LHCN-M2 (cell line): ENCODE results near the gene AGRP. TPM values are rescaled to one million over a fixed set of nuclear protein-coding genes. Genes with fewer than 3 reads are reported as not detected.
"Not testable (repeated sequence)": the region's sequence is repeated elsewhere in the genome, so short reads cannot be mapped to it uniquely, and the experiment has no call there.

Experiments used
- DNase-seq: peaks from one replicate; pipeline ENCODE4 v3.0.0-alpha.2; 2012; ENCODE audit warnings: low read depth
- total RNA-seq: library from RNA; depleted of rRNA; stranded (reverse); fragments of >200 nt; gene quantifications from 2 replicates; pipeline ENCODE4 v1.2.3, GENCODE V29; 2014

Gene AGRP
- total RNA-seq, 1 experiment from 2014 or later, result not detected

DNA sequence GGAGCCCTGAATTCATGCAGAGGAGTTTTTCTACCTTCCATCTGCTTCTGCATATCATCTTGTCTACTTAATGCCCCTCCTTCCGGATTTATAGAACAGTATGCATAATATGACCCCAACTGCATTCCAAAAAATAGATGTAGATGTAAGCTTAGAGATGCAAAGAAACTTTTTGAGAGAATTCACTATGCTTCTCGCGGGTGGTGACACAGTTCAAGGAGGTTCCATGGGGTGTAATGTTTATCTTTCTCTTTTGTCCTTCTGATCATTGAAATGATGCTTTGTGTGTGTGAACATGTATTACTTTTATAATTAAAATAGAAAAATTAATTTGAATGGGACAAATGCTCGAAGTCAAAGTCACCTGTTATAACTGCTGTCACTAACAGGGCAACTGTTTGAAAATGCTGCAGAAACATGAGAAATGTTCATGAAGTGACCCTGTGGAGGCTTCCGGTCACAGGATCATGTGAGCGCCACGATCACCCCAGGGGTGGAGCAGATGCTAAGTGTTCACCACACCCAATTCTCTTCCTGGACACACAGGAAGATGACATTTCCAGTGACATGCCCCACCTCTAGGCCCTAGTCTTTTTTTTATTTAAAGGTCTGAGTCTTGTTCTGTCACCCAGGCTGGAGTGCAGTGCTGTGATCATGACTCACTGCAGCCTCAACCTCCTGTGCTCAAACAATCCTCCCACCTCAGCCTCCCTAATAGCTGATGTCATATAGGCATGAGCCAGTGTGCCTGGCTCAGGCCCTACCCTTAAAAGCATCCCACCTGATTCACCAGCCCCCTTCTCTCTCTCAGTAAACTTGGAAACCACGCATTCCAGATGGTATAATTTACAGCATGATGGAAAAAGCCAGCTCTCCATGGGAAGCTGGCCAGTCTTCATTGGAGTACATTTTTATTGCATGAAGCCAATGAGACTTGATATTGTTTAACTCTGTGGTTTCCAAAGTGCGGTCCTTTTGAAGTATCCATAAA, 21.0 kb upstream of the AGRP start:
- no peak for DNase-seq

DNA sequence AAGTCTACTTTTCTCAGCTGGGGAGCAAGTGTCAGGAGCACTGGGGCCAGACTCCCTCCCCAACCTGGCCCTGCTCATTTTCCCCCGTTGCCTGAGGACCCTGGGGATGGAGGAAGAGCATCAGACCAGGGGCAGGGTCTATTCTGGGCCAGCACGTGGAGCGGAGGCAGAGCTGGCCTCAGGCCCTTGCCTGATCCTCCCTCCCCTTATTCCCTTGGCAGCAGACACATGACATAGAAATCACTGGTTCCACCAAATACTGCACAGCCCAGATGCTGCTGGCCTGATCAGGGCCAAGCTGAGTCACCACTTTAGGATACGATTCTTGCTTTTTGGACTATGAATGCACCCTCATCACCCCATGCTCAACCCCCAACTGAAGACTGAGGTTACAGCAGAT, 15.8 kb upstream of the AGRP start:
- no peak for DNase-seq

DNA sequence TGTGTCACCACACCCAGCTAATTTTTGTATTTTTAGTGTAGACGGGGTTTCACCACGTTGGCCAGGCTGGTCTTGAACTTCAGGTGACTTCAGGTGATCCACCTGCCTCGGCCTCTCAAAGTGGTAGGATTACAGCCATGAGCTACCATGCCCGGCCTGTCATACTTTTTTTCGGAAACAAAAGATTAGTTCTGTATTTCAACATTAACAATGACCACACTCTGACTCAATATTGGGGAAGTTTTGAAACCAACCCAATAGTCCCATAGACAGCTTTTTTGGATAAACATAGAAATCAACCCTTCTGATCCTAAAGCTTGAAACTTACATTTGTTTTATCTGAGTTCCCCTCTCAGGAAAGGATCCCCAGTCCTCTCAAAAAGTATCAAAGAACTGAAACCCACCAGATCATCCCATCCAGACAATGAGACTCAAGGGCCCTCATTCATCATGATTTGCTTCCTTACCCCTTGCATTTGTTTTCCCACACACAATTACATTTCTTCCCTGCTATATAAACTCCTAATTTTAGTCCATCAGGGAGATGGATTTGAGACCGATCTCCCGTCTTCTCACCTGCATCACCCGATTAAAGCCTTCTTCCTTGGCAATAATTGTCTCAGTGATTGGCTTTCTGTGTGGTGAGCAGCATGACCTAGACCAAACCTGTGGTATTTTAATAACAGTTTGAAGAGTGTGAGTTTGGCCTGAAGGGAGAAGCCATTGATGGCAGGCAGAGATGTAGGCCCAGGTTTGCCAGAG, 7.2 kb upstream of the AGRP start:
- DNase-seq, result no peak

DNA sequence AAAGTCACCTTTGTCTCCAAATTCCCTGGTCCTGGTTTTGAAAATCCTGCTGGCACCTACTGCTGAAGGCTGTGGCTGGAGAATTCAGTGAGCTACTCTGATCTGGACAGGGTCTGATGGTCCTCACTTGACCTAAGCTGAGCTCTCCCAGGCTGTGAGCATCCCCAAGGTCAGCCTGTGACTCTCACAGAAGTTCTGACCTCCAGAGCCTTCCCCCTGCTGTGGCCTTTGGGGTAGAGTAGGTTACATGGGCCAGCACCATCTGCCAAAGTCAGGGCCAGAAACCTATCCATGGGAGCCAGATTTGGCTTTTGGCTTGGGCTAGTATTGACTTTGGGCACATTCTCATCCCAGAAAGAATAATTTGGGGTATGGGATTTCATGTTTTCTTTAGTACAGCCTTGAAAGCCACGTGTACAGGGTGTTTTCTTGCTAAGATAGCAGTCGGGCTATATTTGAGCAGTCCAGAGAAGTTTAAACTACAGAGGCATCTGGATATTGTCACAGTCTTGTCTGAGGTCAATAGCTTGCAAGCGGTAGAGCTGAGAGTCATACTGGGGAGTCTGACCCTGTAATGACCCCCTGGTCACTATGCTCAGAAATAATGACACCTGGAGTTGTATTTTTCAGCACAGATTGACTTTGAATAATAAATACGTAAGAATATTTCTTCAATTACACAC, 6.2 kb upstream of the AGRP start:
- DNase-seq, result no peak

DNA sequence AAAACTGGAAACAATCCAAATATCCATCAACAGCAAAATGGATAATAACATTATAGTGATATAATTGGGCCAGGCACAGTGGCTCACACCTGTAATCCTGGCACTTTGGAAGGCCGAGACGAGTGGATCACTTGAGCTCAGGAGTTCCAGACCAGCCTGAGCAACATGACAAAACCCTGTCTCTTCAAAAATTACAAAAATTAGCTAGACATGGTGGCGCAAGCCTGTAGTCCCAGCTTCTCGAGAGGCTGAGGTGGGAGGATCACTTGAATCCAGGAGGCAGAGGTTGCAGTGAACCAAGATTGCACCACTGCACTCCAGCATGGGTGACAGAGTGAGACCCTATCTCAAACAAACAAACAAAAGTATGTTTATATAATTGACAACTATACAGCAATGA, 4.2 kb upstream of the AGRP start:
- not testable (repeated sequence) for DNase-seq

DNA sequence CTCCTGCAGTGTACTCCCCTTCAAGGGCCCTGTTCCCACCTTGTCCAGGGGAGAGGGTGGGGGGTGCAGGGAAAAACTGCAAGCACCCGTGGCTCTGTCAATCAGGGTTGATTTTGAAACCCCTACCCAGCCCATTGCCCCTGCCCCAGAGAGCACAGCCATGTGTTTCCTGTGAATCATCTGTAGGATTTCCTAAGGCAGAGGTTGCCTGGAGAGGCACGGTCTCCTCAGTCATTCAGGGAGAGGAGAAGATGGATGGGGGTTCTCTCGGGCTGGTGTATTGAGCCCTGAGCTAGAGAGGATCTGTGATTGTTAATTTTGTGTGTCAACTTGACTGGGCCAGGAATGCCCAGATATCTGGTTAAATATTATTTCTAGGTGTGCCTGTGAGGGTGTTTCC, 3.5 kb upstream of the AGRP start:
- DNase-seq, result no peak

DNA sequence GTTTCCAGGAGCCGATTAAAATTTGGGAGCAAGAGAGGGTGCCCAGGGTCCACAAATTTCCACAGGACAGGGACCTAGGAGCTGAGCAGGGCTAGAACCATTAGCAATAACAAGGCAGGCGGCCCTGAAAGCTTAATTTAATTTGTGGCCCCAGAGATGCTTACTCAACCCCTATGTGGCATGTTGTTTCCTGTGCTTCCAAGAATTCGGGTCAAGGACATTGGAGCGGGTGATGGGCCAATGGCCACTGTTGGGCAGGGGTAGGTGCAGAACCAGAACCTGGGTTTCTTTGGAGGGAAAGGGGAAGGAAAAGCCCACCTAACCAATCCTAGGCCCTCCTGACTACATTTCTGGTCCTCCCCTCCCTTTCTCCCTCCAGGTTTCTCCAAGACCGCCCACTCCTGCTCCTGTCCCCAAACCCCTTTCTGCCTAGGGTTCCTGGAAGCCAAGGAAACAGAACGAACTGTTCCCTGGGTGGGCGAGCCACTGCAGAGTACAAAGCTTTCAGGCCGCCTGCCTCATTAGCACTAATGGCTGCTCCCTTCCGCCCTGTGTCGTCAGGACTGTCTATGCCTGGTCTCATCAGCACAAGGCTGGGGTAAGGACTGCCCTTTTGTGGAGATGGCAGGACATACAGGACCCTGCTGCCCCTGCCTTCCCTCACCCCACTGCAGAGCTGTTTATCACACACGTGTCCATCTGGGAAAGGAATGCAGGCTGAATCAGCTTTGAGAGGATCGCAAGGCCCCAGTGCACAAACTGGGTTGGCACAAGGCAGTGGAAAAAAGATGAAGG, 581 bp upstream of the AGRP start:
- no peak for DNase-seq

DNA sequence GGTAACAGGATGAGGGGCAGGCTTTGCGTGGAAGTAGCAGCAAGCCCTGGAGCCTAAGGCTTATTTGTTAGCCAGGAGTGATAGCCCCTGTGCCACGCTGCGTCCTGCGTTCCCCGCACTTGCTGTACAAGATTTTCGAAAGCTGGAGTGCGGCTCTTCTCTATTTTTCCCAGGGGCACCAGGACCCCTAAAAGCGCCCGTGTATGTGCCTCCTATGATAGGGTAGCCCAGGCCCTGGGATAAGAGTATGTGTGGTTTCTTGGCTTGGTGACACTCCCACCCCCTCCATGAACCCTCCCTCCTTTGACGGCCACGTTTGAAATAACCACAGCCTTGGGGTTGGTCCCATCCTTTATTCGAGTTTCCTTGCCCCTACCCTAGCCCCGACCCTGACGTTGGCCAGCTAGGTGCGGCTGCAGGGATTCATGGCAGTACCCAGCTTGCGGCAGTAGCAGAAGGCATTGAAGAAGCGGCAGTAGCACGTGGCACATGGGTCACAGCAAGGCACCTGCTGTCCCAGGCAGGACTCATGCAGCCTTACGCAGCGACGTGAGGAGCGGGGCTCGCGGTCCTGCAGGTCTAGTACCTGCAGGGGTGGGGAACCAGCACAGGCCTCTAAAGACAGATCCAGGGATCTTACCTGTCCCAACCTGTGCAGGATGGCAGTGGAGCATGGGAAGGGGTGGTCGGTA, 968 bp downstream of the AGRP start:
- DNase-seq, result no peak

DNA sequence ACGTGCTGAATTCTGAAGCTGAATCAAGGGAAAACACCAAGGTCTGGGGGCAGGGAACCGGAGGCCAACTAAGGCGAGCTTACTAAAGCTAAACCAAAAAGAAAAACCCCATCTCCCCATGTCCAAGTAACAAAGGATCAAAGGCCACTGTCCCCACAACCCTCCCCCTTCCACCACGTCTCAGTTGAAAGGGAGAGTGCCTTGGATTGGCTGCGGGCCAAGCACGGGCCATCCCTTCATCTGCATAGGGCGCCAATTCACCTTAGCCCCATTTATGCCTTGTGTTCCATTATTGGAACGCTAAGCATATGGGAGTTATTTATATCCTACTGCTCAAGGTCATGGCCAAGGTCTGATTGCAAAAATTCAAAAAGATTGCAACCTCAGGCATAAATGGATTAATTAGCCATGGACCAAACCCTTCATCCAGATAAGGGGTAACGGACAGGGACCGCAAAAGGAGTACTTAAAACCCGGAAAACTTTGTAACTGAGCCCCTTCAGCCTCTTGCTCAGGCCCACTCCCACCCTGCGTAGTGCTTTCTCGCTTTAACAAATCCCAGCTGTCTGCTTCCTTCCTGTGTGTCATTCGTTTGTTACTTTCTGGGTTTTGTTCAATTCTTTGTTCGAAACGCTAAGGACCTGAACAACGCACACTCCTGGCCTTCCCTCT, 1.6 kb downstream of the AGRP start:
- DNase-seq, result peak; percentile 21

DNA sequence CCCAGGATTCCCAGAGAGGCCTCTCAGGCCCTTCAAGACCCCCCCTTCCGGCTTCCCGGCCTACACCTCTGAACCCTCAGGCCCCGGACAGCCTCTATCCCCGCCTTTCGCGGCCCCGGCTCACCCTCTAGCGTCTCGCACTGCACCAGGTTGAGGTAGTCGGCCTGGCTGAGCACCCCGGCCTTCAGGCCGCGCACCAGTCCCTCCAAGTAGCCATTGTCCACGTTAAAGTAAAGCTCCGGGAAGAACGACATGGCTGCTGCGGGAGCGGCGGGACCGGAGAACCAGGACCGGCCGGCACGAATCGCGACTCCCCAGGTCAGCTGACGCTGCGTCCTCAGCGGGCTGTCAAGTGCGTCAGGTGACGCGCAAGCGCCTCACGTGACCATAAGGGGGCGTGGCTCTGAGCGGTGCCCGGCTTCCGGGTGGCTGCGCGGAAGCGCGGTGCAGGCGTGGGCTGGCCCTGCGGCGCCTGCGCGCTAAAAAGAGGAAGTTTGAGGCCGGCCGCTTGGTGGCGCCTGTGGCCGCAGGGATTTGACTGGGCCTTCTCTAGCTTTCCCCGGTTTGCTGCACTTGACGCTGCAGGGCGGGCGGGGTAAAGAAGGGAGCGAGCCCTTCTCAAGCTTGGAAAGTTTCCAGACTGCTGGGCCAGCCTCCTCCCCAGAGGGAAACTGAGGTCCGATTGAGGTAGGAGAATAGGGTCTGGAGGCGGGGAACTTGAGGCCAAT, 2.4 kb downstream of the AGRP start, which contains the start of gene ATP6V0D1:
Gene ATP6V0D1, minus strand, starts transcription at position 325 of the 728 bp plus-strand sequence. Its CDS starts 71 bp downstream, at position 254.
- DNase-seq, result peak; percentile 96

DNA sequence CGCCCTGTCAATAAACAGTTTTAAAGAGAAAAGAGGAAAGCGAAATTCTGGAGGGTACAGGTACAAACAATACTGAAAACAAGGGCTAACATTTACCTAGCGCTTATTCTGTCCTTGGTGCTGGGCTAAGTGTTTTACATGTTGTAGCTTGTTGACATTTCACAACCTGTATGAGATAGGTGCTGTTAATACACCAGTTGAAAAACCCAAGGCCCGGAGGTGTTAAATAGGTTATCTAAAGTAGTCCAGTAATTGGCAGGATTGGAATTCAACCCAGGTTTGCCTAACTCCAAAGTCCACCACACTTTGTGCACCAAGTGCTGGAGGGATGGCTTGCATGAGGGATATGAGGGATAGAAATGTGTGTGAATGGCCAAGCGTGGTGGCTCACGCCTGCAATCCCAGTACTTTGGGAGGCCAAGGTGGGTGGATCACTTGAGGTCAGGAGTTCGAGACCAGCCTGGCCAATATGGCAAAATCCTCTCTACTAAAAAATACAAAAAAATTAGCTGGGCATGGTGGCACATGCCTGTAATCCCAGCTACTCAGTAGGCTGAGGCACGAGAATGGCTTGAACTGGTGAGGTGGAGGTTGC, 5.3 kb downstream of the AGRP start:
- DNase-seq, result no peak

DNA sequence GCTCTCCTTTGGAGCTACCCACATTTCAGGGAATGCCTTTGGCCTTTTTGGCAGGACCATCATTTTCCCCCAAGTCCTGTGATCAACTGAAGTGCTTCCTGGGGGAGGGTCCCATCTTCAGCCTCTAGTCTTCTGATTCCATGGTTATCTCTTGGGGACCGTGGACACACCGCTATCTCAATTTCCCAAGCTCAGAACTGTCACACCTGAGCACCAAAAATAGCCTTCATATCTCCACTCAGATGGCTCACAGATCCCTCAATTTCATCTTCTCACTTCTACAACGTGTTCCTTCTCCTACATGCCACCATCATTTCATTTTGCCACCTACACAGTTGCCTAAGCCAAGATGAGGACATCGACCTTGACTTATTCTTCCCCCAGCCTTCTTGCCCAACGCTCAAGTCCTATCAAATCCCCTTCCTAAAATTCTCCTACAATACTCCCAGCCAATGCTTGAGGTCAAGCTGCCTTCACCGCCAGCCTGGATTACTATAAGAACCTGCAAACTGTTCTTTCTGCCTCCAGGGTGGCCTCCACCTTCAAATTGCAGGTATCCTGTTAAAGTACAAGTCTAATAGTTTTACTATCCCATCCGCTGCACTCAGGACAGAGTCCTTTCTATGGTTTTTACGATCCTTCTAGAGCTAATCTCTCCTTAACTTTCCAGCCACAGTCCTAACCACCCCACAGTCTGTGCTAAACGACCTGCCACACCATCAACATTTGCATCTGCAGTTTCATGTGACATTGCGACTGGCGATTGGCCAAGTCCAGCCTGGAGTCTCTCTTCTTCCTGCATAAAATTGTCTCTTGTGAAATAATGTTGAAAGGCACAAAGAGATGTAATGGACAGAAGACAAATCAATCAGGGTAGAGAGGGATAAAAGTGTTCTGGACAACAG, 8.5 kb downstream of the AGRP start:
- no peak for DNase-seq

DNA sequence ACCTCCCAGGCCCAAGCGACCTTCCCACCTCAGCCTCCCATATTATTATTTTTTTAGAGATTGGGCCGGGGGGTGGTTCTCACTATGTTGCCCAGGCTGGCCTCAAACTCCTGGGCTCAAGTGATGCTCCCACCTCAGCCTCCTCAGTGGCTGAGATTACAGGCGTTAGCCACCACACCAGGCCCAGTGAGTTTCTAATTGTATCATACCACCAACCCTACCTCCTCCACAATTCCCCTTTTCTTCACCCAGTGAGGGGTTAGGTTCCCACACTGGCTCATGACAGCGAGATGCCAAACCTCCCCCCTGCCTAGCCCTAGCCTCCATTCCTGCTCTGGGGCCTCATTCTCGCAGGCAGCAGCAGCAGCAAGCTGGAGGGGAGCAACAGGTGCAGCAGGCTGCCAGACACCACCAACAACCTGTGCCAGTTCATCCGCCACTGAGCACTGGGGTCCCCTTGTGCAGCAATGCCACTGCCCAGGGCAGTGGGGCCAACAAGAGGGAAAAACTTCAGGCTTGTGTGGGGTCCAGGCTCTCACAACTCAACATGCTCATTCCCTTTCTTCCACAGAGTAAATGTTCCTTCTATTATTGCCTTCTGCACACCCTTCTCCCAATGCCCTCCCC, 11.5 kb downstream of the AGRP start:
- DNase-seq, result no peak

DNA sequence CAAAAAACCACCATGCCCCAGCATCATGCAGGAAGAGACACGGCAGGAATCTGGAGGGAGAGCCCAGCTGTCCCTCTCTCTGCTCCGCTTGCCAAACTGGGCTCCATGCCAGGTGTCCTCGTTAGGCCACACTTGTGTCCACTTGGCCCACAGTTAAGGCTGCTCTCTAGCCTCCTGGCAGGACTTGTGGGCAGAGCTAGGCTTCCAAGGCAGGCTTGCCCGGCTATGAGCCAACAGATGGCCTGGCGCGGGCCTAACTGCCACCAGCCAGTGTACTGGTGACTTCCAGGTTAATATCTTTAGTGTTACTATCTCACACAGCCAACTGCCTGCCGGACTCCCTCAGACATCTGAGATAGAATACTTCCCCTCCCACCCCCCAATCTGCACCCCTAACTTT, 13.0 kb downstream of the AGRP start:
- DNase-seq, result peak; percentile 86

DNA sequence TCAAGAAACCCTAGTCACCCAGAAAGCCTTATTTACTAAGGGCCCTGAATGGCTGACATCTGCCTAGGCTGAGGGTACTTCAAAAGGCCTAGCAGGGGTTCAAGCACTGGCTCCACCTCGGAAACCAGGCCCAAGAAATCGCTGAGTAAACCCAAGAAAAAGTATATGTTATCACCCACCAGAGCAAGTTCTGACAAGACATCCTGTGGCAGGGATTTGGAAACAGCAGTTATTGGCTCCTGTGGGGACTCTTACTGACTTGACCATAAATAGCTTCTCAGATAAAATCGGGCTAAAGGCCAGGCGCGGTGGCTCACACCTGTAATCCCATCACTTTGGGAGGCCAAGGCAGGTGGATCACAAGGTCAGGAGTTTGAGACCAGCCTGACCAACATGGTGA, 14.6 kb downstream of the AGRP start:
- DNase-seq, result no peak

DNA sequence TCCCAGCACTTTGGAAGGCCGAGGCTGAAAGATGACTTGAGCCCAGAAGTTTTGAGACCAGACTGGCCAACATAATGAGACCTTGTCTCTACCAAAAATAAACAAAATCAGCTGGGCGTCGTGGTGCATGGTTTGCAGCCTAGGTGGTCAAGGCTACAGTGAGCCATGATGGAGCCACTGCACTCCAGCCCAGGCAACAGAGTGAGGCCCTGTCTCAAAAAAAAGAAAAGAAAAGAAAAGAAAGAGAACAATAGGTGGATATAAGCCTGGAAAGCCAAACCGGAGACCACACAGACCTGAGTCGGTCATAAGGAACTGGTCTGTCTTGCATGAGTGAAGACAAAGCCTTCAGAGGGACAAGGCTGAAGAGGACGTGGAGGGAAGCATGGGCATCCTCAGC, 16.8 kb downstream of the AGRP start:
- no peak for DNase-seq

DNA sequence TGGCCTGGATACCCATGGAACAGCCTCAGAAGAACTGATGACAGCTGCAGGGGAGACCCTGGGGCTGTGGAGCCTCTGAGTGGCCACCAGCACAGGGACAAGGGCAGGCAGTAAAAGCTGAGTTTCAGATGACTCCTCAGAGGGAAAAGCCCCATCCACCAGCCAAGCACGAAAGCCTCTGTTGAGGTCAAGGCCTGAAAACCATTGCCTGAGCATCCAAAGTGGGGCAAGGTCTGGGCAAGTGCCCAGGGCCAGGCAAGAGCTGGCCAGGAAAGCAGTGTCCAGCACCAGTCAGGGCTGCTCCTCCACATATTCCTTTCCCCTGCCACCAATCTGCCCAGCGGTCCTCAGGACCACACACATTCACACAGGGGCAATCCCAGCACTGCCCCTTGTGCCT, 18.8 kb downstream of the AGRP start:
- no peak for DNase-seq
